ENCODE measurements around the gene PLSCR2.
"Not testable (repeated sequence)": the region's sequence is repeated elsewhere in the genome, so short reads cannot be mapped to it uniquely, and the experiment has no call there.

Gene PLSCR2

DNA sequence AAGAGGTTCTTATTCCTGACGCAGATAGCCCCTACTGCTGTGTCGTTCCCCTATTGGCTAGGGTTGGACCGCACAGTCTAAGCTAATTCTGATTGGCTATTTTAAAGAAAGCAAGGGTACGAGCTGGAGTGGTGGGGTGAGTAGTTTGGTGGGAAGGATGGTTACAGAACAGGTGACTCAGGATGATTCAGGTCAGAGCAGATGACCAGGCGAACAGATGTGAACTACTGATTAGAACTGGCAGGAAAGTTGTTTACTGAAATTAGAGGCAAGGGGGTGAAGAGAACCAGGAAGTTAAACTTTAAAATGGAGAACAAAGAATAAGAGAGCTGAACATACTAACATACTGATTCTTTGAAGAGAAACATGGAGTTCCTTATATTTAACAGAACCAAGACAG is 56.6 kb downstream of the PLSCR2 start:
- DNase-seq, result not testable (repeated sequence)

DNA sequence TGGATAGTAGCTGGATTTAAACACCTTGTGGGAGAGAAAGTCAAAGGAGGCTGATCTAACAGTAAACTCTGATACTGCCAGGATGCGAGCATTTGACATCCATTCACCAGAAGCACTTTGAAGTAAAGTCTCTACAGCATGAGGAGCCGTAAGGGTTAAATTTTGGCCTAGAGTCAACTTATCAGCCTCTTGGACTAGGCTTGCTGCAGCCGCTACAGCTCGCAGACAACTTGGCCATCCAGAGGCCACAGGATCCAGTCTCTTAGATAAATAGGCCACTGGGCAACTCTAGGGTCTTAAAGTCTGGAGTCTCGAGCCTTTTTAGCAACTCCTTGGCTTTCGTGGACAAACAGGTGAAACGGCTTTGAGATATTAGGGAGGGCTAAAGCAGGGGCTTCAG is 61.4 kb downstream of the PLSCR2 start:
- DNase-seq, result no peak

DNA sequence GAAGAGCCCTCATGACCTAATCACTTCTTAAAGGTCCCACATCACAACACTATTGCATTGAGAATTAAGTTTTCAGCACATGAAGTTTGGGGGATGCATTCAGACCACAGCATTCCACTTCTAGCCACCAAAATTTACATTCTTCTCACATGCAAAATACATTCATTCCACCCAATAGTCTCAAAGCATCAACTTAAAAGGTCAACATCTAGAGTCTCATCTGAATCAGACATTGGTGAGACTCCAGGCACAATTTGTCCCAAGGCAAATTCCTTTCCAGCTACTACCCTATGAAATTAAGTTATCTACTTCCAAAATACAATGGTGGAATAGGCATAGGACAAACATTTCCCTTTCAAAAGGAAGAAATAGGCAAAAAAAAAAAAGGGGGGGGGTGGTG is 64.9 kb downstream of the PLSCR2 start:
- DNase-seq, result no peak

DNA sequence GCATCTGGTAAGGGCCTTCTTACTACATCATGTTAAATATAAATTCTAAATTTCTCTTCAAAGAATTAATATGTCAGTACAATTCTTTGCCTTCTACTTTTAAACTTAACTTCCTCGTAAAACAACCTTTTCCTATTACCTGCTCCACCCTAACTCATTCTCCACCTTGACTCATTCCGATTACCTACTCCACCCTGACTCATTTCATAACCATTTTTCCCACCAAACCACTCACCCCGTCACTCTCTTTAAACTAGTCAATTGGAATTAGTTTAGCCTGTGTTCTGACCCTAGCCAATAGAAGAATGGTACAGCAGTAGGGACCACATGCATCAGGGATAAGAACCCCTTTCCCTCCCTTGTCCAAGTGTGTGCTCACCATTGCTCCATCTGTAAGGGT is 65.6 kb downstream of the PLSCR2 start:
- DNase-seq, result no peak

DNA sequence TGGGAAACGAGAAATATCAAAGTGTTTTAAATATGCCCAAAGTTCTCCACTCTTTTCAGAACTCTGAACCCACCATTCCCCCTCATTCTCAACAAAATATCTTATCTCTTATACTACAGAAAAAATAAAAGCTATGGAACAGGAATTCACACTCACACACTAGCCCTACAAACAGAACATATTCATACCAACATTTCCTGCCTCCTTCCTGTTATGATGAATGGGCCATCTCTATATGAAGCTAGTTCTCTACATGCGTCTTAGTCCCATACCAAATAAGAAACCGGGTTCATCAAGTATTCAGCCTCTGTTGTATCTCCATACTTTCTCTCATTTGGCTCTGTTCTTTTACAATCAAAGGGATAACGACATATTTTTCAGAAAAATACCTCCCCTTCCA is 72.6 kb downstream of the PLSCR2 start:
- DNase-seq, result no peak

DNA sequence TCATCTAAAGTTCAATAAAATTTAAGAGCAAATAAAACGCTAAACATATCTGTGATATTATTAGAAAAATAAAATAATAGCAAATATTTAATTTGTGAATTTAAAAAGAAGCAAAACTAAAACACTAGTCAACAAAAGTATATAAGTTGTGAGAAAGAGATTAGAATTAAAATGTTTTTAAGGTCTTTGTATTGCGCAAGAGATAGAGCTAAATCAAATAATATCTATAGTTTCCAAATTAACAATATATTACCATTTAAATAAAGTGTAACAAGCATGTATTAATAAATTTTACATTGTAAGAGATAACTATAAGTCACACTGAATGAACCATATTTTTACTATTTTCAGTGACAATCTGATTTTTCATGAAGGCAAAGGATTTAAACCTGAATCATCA is 74.2 kb downstream of the PLSCR2 start:
- no peak for DNase-seq

DNA sequence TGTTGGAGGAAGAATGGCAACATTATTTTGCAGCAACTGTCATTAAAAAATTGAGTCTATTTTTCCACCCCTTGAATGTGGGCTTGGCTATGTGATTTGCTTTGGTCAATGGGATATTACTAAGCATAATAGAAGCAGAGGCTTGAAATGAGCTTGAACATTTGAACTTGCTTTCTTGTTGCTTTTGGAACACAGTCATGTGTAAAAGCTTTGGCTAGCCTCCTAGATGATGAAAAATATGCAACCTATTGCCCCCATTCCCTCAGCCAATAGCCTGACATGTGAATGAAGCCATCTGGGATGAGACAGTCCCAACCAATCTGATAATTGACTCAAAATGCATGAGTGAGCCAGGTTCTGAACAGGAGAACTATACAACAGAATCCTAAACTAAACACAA is 78.4 kb downstream of the PLSCR2 start:
- no peak for DNase-seq

DNA sequence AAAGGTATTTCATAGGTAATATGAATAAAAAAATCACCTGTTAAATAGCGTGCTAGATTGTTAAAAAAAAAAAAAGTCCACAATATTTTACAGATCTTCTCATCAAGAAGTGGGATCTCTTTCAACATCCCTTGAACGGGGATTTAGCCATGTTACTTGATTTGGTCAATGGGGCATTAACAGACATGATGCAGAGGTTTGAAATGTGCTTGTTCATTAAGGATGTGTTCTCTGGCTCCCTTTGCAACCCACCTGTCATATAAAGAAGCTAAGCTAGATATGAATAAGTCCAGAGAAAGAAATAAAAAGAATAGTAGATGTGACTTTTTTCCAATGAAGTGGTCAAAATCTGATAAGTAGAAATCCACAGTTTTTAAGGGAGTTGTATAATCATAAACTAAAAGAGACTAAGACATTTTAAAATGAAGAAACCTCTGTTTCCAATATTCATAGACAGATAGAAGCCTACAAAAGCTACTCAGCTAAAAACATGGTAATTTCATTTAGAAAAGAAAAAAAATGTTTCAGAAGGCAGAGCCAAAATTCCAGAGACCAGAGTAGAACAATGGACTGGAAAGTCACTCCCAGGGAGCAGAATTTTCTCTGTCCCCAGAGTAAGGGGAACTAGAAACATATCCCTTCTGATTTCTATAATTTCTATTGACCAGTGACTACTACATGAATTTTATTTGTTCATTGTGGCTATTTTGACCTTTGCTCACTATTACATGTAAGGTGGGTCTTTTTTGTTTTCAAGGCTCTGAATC is 79.2 kb downstream of the PLSCR2 start:
- DNase-seq, result no peak

DNA sequence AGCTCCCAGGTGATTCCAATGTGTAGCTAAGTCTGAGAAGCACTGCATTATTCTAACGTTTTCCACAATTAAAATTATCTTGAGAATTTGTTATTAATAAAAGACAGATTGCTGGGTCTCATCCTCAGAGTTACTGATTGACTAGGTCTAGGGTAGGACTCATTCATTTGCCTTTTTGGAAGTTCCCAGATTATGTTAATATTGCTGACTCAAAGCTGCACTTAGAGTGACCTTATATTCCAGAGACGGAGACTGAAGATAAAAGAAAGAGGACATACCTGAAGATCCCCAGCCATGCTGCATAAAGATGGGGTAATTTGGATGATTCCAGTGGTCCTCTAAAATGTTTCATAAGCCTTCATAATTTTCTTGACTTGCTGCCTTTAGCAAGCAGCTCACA is 81.8 kb downstream of the PLSCR2 start:
- no peak for DNase-seq

DNA sequence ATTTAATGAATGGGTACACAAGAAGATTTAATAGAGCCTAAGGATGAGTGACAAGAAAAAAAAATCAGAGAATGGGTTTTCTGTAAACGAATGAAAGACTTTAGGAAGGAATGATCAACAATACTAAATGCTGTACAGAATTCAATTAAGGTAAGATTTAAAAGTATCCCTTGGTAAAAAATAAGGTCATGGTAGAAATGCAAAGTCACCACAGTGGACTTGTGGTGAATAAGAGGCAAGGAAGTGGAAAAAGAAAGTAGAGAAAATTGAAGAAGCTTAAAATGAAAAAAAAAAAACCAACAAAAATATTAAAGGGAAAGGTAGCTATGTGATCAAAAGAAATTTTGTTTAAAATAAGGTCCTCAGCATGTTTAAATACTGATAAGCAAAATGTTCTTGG is 82.4 kb downstream of the PLSCR2 start:
- no peak for DNase-seq

DNA sequence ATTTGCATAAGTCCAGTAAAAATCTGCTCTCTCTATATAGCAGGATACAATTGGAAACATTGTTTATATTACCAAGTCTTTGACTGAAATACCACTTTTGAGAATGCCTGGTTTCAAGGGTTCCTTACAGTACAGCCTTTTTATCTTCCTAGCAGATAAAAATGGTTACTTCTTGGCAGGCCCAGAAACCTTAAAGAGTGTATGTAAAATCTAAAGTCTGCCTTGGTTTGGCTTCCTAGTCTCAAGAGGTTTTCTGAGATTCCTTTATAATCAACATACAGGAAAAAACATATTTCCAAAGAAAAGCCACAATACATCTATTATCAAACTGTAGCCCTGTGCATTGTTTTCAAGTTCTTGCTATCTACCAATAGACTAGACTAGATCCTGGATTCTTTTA is 84.6 kb downstream of the PLSCR2 start:
- no peak for DNase-seq

Data from activated CD4-positive, alpha-beta T cell treated with anti-CD3 and anti-CD28 coated beads, Interleukin-2, amount 50 U/mL, for 48 hours (primary cell).